ENCODE measurements around the gene CACNA1I. TPM values are rescaled to one million over a fixed set of nuclear protein-coding genes. Genes with fewer than 3 reads are reported as not detected.

The CACNA1I gene
- total and polyA plus RNA-seq, 2 of the 8 experiments (the other 6 are each of a cell fraction or from before 2014, with no cell fraction given) = 0.77 to 1.2 TPM

GRCh38 chr22:39593066-39593930 lies 22.7 kb downstream of the CACNA1I start (continued):
- TF ChIP-seq JUND (IDR thresholded peaks at IDR 0.05; ENCODE audit: low read length) = no peak
- TF ChIP-seq GTF2F1 (IDR thresholded peaks at IDR 0.05; ENCODE audit: borderline replicate concordance, low read depth, low read length) = no peak
- TF ChIP-seq CHD7 (IDR thresholded peaks at IDR 0.05; ENCODE audit: insufficient replicate concordance, low read length) = no peak
